ENCODE data around the gene PRRC2A. TPM values are rescaled to one million over a fixed set of nuclear protein-coding genes. Genes with fewer than 3 reads are reported as not detected.
A peak's percentile ranks its signal among the peaks of the same experiment; 100 is the strongest.

The PRRC2A gene
- polyA plus RNA-seq, result 20.5 to 58.0 TPM (median 22.7 TPM) in 3 replicates
- 44.2 TPM for polyA plus RNA-seq (2011; ENCODE audit: low read depth)
- 25.7 and 48.2 TPM in 2 replicates for polyA plus RNA-seq (2011; cell fraction: cytosol; rRNA removed)
- polyA plus RNA-seq (2011; cell fraction: nucleus; rRNA removed), result 110 and 159 TPM in 2 replicates
- polyA plus RNA-seq (2012; ENCODE audit: low replicate concordance), result 73.2 and 119 TPM in 2 replicates
- polyA minus RNA-seq, result 26.0 to 217 TPM (median 32.8 TPM) in 3 replicates
- 63.5 TPM for polyA minus RNA-seq (2011; cell fraction: cytosol; rRNA and poly(A)+ RNA removed)
- 63.9 and 74.2 TPM in 2 replicates for polyA minus RNA-seq (2011; cell fraction: nucleus; rRNA and poly(A)+ RNA removed)

GRCh38 chr6:31620586-31621319 is at the start of gene PRRC2A:
Gene PRRC2A (plus strand): TSS chr6:31620715. CDS start chr6:31622790, 2,075 bp downstream.
- FAIRE-seq (no peak), DNase-seq (ENCODE audit: low read depth, low spot score) (no peak)
- peak within 1 kb of the TSS; percentile 88 to 99 (median 90) for H3K4me3 ChIP-seq (ENCODE audit: control insufficient read depth in 2 of 3, extremely low read depth in 1 of 3, insufficient read depth in 2 of 3, low read depth in 1 of 3, low read length in 3 of 3)
- H3K9me3 ChIP-seq (ENCODE audit: control insufficient read depth, low read depth, low read length), result no peaks in the 10 kb centered on the region
- dilution Hi-C loops (cut with MboI; ENCODE audit: extremely low pct_ligation_motif_present, low sequenced_read_pairs), result no loop called here
- TF ChIP-seq EZH2 (IDR thresholded peaks at IDR 0.05; ENCODE audit: low read length), result no peak
- TF ChIP-seq CTCF (optimal IDR thresholded peaks at IDR 0.05 in 1 of 3, IDR thresholded peaks at IDR 0.05 in 1 of 3, conservative IDR thresholded peaks at IDR 0.05 in 1 of 3; ENCODE audit: extremely low read depth in 1 of 3, insufficient read depth in 2 of 3, low read length in 3 of 3), result no peak
- peaks cover 21 to 33% of the 10 kb centered on the region in 2 experiments for H3K36me3 ChIP-seq (ENCODE audit: control insufficient read depth in 2 of 2, extremely low read depth in 1 of 2, insufficient read depth in 2 of 2, low read length in 2 of 2)
- peak within 1 kb of the TSS; percentile 98 for H2AFZ ChIP-seq (ENCODE audit: control insufficient read depth, low read length)
- peaks cover 50% of the 10 kb centered on the region for H3K79me2 ChIP-seq (ENCODE audit: control insufficient read depth, insufficient read depth, low read length)
- H3K27me3 ChIP-seq (ENCODE audit: control insufficient read depth, extremely low read depth, insufficient read depth, low read length), result no peaks in the 10 kb centered on the region
- H3K27ac ChIP-seq (ENCODE audit: control insufficient read depth, insufficient read depth, low read length), result peak within 1 kb of the TSS; percentile 97
- peaks cover 25% of the 10 kb centered on the region for H4K20me1 ChIP-seq (ENCODE audit: control insufficient read depth, extremely low read depth, insufficient read depth, low read length)
- peaks cover 14% of the 10 kb centered on the region for H3K4me1 ChIP-seq (ENCODE audit: control insufficient read depth, extremely low read depth, insufficient read depth, low read length)
- H3K9me1 ChIP-seq (ENCODE audit: control insufficient read depth, extremely low read depth, insufficient read depth, low read length), result peaks cover 2% of the 10 kb centered on the region
- peak within 1 kb of the TSS; percentile 99 for H3K4me2 ChIP-seq (ENCODE audit: control insufficient read depth, extremely low read depth, insufficient read depth, low read depth, low read length)
- H3K9ac ChIP-seq (ENCODE audit: control insufficient read depth, extremely low read depth, insufficient read depth, low read length), result peak within 1 kb of the TSS; percentile 96

- no peaks in the 10 kb centered on the region for H3K79me2 ChIP-seq (ENCODE audit: control insufficient read depth, insufficient read depth, low read length)
- H3K9me3 ChIP-seq (ENCODE audit: control insufficient read depth, low read depth, low read length), result no peaks in the 10 kb centered on the region
- DNase-seq (ENCODE audit: low read depth, low spot score), result no peak
- no peak within 1 kb of the TSS for H3K4me3 ChIP-seq (ENCODE audit: control insufficient read depth in 2 of 3, extremely low read depth in 1 of 3, insufficient read depth in 2 of 3, low read depth in 1 of 3, low read length in 3 of 3)
- H2AFZ ChIP-seq (ENCODE audit: control insufficient read depth, low read length), result no peak within 1 kb of the TSS
- no peaks in the 10 kb centered on the region for H3K9me1 ChIP-seq (ENCODE audit: control insufficient read depth, extremely low read depth, insufficient read depth, low read length)
- no peaks in the 10 kb centered on the region for H3K36me3 ChIP-seq (ENCODE audit: control insufficient read depth in 2 of 2, extremely low read depth in 1 of 2, insufficient read depth in 2 of 2, low read length in 2 of 2)
- dilution Hi-C loops (cut with MboI; ENCODE audit: extremely low pct_ligation_motif_present, low sequenced_read_pairs), result no loop called here
- peaks cover 8% of the 10 kb centered on the region for H3K4me1 ChIP-seq (ENCODE audit: control insufficient read depth, extremely low read depth, insufficient read depth, low read length)
- H3K27ac ChIP-seq (ENCODE audit: control insufficient read depth, insufficient read depth, low read length), result no peak within 1 kb of the TSS
- no peak for FAIRE-seq
- no peak within 1 kb of the TSS for H3K4me2 ChIP-seq (ENCODE audit: control insufficient read depth, extremely low read depth, insufficient read depth, low read depth, low read length)
- H4K20me1 ChIP-seq (ENCODE audit: control insufficient read depth, extremely low read depth, insufficient read depth, low read length), result no peaks in the 10 kb centered on the region
- no peak for TF ChIP-seq EZH2 (IDR thresholded peaks at IDR 0.05; ENCODE audit: low read length)
- TF ChIP-seq CTCF (optimal IDR thresholded peaks at IDR 0.05 in 1 of 3, IDR thresholded peaks at IDR 0.05 in 1 of 3, conservative IDR thresholded peaks at IDR 0.05 in 1 of 3; ENCODE audit: extremely low read depth in 1 of 3, insufficient read depth in 2 of 3, low read length in 3 of 3), result no peak
- no peak within 1 kb of the TSS for H3K9ac ChIP-seq (ENCODE audit: control insufficient read depth, extremely low read depth, insufficient read depth, low read length)
- H3K27me3 ChIP-seq (ENCODE audit: control insufficient read depth, extremely low read depth, insufficient read depth, low read length), result no peaks in the 10 kb centered on the region
These were observed 48.2 kb upstream of the PRRC2A start, which contains the start of gene LTA for GRCh38 chr6:31572041-31572911. Gene LTA (plus strand): TSS chr6:31572289. CDS start chr6:31572743, 454 bp downstream.
